HG03039 (cell line): ENCODE measurements around the gene TDRD5.
"Not testable (repeated sequence)": the region's sequence is repeated elsewhere in the genome, so short reads cannot be mapped to it uniquely, and the experiment has no call there.

Source experiments
- ATAC-seq: cut with Tn5 transposase; IDR thresholded peaks from one replicate; pipeline ENCODE4 v1.9.1; 2021; ENCODE audit warnings: mild to moderate bottlenecking, moderate library complexity; ENCODE audit not compliant: unreplicated experiment

The TDRD5 gene

DNA sequence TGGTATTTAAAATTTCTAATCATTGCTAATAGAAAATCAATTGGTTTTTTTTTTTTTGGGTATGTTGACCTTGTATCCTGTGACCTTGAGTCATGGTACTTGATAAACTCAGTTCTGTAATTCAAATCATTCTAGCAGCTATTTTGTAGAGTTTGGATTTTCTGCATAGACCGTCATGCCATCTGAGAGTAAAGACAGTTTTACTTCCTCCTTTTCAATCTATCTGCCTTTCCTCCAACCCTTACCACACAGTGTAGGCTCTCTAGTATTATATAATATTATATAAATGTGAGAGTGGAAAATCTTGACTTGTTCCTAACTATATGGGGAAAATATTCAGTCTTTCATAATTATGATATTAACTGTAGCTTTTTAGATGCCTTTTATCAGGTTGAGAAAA lies 7.0 kb downstream of the TDRD5 start:
- ATAC-seq: no peak

DNA sequence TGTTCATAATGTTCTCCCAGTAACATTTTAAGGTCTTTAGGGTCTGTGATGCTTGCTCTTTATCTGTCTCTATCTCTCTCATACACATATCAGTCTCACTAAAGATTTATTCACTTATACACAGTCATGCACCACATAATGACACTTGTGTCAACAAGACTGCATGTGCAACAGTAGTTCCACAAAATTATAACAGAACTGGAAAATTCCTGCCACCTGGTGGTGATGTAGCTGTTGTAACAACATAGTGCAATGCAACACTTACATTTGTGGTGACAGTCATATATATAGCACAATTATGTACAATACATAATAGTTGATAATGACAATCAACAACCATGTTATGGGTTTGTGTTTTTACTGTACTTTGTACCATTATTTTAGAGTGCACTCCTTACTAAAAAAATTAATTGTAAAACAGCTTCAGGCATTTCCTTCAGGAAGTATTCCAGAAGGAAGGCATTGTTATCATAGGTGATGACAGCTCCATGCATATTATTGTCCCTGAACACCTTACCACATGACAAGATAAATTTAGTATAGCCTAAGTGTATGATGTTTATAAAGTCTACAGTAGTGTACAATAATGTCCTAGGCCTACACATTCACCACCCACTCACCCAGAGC lies 8.1 kb downstream of the TDRD5 start:
- no peak for ATAC-seq

DNA sequence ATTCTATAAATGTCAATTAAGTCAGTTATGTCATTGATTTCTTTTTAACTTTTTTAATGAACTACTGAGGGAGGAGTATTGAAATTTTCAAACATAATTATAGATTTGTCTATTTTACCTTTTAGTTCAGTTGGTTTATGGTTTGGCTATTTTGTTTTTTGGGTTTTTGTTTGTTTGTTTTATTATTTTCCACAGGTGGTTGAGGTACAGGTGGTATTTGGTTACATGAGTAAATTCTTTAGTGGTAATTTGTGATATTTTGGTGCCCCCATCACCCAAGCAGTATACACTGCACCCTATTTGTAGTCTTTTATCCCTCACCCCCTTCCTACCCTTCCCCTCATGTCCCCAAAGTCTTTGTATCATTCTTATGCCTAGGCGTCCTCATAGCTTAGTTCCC lies 9.5 kb downstream of the TDRD5 start:
- ATAC-seq: no peak

DNA sequence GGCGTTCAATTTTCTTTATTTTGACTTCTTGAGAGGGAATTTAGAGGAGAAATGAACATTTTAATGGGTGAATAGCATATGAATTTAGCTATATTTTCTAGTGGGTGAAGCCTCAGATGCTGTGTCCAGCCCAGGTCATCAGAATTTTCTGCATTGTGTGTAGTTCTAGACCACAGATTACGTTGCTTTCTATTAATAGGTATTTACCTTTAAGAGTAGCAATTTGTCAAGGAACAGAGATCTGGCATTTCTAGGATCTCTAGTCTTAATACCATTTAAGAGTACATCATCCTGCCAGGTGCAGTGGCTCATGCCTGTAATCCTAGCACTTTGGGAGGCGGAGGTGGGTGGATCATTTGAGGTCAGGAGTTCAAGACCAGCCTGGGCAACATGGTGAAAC lies 20.7 kb downstream of the TDRD5 start:
- ATAC-seq: no peak

DNA sequence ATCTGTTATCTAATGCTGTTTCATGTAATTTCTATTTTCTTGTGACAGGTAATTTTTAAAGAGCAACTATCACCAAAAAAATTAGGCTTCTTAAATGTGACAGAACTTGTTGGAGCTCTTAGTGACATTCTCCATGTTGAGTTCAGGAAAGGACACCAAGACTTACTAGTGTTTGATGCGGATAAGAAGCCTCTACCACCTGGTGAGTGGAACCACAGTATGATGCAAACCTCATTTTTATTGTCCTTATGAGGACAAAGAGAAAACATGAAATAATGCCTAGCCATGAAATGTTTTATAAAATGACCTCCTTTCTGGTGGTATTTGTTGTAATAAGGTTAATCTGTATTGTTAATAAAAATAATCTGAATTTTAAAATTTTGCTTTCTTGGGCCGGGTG lies 39.1 kb downstream of the TDRD5 start:
- ATAC-seq: no peak

DNA sequence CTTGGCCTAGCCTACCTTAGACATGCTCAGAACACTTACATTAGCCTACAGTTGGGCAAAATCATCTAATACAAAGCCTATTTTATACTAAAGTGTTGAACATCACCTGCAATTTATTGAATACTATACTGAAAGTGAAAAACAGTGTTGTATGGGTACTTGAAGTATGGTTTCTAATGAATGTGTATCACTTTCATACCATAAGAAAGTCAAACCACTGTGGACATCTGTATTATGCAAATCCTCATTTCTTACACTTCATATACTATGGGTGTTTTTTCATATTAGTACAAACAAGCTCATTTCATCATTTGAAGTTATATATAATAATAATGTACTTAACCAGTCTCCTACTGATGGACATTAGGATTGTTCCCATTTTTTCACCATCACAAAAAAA lies 41.2 kb downstream of the TDRD5 start:
- ATAC-seq: no peak

DNA sequence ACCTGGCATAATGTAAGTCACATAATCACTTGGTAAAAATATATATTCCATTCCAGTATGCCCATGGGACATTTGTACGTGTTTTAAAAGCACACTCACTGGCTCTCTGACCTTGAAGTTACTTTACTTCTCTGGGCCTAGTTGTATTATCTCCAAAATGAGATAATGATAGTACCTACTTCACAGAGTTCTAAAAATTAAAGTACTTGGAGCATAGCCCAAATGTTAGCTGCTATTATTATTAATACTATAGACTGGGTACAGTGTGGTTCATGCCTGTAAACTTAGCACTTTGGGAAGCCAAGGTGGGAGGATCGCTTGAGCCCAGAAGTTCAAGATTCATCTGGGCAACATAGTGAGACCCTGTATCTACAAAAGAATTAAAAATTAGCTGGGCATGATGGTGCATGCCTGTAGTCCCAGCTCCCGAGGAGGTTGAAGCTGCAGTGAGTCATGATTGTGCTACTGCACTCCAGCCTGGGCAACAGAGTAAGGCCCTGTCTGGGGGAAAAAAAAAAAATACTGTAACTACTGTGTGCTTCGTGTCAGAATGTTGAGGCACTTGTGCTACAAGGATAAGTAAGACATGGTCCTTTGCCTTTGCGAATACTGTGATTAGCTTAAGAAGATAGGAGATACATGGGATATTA lies 45.7 kb downstream of the TDRD5 start:
- ATAC-seq: no peak

DNA sequence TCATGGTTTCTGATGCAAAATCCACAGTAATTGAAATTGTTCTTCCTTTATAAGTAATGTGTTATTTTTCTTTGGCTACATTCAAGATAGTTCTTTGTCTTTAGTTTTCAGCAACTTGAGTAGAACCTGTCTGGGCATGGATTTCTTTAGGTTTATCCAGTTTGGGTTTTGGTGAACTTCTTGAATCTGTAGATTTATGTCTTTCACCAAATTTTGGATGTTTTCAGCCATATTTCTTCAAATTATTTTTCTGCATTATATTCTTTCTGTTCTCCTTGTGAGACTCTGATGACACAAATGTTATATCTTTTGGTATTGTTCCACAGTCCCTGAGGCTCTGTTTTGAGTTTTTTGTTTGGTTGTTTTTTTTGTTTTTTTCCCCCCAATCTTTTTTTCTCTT lies 69.4 kb downstream of the TDRD5 start:
- ATAC-seq: no peak

DNA sequence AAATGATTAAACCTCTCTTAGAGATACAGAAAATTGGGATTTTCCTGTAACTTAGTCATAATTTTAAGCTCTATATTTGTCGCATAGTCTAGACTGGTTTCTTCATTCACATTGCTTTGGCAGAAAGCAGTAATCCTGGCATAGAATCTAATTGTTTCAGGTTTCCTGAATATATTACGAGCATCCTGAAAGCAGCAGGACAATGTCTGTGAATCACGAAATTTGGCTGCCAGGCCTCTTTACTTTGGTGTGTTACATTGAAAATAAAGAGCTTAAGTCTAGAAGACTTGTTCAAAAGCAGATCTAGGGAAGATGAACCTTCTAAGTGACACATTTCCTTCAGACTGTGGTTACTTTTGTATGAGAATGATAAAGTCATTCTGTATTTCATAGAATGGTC lies 72.2 kb downstream of the TDRD5 start:
- ATAC-seq: no peak

DNA sequence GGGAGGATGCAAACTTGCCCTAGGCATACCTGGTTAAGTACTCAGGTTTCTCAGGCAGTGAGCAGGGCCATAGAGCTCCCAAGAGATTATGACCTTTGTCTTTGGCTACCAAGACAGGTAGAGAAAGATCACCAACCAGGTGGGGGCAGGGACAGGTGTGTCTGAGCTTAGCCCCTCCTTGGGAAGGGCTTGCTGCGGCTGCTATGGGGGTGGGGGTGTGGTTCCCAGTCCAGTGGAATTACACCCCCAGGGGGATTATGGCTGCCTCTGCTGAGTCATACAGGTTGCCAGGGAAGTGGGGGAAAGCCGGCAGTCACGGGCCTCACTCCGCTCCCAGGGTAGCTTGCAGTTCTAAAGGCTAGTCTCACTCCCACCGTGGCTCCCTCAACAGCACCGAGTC lies 86.2 kb downstream of the TDRD5 start:
- ATAC-seq: no peak

DNA sequence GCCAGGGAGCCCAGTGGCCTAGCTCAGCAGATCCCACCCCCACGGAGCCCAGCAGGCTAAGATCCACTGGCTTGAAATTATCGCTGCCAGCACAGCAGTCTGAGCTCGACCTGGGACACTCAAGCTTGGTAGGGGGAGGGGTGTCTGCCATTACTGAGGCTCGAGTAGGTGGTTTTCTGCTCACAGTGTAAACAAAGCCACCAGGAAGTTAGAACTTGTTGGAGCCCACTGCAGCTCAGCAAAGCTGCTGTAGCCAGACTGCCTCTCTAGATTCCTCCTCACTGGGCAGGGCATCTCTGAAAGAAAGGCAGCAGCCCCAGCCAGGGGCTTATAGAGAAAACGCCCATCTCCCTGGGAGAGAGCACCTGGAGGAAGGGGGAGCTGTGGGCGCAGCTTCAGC lies 102.9 kb downstream of the TDRD5 start:
- not testable (repeated sequence) for ATAC-seq

DNA sequence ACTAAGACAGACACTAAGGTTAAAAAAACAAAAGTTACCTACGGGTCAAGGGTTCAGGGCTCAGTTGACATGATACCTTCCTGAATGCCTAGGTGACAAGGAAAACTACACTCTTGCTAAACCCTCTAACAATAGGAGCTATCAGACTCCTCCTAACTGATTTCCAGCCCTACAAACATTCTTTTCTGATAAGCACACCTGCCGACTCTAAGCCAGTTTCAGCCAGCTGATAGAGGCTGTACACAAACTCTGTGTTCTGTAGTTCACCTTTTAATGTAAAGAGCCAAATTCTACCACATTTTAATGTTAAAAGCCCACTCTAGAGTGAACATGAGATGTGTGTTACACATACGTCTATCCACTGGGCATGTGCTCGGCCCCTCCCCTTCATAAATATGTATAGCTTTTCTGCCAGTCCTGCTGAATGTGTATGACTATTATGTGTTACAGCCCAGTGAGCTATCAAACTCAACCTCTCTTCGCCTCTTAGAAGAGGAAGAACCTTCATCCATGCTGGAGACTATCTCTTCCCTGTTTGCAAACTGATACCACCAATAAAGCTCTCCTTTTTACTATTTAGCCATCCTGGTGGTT lies 111.4 kb downstream of the TDRD5 start:
- ATAC-seq: no peak

DNA sequence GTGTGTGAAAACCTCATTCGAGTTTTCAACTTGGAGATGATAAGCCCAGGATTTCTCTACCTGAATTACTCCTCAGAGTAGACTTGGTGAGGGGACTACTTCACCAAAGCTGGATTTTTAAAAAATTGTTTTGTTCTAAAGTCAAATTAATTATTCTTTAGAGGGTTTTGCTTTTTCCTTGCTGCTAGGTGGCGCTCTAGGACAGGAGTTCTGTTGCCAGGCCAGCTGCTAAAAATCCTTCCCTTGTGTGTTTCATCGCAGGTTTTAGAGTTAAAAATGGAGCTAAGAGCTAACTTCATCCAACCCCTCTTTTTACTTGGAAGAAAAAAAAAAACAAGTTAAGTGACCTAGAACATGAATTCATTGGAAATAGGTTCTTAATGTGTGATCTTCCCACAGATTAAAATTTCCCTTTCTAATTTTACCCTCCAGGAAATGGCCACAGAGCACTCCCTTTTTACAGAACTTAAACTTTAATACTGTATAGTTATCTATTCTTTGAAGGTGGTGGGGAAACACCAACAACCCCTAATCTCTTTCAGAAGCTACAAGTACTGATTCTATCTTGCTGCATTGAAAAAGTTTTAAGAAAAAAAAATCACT lies 114.8 kb downstream of the TDRD5 start:
- ATAC-seq: no peak

DNA sequence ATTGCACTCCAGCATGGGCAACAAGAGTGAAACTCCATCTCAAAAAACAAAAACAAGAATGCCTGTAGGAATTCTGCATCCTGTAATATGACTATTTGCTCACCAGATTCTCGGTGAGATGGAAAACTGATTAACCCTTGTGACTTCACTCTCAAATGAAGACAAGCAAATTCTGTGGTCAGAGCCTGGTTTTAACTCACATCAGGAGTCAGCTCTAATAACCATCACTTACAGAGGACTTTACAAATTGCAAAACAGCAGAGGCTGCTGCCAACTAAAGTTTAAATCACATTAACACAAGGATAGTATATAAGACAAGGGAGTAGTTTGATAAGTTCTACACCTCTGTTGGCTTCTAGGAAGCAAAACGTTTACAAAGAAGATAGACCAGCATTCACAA lies 115.8 kb downstream of the TDRD5 start:
- no peak for ATAC-seq

DNA sequence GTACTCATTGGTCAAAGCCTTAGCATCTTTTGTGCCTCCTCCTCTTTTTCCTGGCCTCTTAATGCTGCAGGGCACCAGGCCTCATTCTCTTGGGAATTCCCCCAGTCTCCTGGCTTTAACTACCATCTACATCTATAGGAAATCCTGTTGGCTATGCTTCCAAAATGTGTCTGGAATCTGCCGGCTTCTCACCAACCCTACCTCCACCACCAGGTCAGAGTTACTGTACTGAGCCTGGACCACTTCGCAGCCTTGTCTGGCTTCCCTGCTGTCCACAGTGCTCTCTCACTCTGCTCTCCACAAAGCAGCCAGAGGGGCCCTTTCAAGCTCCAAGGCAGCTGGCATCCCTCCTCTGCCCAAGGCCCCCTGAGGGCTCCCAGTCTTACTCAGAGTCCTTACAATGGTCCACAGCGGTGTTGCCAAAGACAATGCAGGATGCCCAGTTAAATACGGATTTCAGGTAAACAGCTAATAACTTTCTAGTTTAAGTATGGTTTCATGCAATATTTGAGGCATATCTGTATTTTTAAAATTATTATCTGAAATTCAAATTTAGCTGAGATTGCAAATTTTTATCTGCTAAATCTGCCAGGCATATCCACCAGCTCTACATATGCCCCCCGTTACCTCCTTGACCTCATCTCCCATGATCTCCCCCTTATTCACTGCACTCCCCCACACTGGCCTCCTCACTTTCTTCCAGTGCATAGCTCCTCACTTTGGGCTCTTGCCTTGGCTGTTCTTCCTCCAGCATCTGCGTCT lies 117.0 kb downstream of the TDRD5 start:
- ATAC-seq: no peak

DNA sequence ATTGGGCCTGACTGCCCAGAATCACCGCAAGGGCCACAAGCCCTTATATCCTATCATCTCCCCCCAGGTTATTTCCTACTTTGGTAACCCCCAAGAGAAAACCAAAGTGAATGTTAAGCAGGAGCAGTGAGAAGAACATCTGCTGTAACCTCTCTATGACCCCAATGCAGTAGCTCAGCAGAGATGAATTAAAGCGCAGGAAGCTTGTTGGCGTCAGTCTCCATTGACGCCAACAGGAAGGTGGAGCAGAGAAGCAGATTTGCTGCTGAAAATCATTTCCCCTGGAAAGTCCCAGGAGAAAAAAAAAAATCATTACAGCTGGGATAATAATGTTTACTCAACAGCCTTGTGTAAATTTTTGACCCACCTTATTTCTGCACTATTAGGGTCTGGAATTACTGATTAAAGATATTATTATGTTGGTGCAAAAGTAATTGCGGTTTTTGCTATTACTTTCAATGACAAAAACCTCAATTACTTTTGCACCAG lies 118.3 kb downstream of the TDRD5 start:
- no peak for ATAC-seq

DNA sequence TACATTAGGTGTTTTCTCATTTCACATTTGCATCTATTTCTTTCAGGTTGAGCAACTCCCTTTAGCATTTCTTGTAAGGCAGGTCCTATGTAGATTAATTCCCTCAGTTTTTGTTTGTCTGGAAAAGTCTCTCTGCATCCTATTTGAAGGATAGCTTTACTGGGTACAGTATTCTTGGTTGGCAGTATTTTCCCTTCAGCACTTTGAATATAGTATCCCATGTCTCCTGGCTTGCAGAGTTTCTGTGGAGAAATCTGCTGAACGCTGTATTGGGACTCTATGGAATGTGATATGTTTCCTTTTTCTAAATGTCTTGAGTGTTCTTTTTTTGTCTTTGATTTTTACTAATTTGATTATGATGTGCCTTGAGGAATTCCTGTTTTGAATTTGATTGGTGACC lies 122.5 kb downstream of the TDRD5 start:
- ATAC-seq: no peak

DNA sequence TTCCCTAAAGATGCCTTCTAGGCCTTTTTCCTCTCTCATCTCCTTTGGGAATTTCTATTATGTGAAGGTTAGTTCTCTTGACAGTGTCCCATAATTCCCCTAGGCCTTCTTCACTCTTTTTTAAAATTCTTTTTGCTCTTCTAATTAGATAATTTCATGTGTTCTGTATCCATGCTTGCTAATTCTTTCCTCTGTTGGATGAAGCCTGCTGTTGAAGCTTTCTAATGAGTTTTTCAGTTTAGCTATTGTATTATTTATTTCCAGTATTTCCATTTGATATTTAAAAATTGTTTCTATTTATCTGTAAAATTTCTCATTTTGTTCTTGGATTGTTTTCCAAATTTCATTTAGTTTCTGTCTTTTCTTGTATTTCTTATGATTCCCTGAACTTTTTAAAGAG lies 123.0 kb downstream of the TDRD5 start:
- no peak for ATAC-seq

DNA sequence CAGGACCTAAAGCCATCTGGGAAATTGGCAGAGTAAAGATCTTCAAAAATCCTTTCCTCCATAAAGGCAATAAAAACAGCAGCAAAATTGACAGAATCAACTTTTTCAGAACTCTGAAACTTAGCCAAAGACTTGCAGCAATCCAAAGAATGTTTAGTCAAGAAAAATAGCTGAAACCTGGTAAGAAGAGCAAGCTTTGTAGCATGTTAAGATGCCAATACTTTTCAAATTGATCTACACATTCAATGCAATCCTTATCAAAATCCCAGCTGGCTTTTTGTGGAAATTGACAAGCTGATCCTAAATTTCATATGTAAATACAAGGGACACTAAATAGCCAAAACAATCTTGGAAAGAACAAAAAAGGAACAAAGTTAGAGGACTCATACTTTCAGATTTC lies 127.6 kb downstream of the TDRD5 start:
- no peak for ATAC-seq

DNA sequence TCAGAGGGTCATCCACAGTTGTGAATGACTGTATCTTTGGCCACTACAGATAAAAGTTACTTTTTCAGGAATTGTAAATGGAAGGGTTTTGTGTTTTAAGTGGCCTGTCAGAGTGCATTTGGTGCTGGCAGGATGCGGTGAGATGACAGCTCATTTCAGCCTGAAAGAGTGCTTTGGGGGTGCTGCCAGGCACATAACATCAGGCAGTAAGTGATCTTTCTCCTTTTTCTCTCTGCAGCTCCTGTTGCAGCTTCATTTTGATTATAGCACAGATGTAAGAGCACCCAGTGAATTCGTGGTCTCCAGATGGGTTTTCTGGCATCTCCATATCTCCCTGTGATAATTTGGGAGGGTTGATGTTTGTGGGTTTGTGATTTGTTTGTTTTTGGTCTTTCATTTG lies 136.6 kb downstream of the TDRD5 start:
- ATAC-seq: no peak

DNA sequence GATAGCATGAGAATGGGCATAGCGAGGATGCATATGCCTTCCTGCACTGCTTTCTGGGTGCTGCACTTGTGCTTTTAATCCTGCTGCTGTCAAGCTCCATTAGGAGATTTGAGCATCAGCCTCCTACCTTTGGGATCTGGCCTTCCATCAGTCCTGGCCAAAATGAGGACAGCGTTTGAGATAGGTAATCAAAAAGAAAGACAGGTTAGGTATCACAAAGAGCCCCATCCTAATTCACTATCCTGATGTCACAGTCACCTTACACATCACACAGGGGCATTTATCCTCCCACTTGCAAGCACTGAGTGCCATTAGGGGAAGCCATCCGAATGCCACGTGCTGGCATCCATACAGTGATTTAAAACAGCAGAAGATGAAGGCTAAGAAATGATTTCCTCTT lies 138.2 kb downstream of the TDRD5 start:
- ATAC-seq: no peak
